ENCODE measurements around the gene MED16.
"Not testable (repeated sequence)": the region's sequence is repeated elsewhere in the genome, so short reads cannot be mapped to it uniquely, and the experiment has no call there.

The MED16 gene

DNA sequence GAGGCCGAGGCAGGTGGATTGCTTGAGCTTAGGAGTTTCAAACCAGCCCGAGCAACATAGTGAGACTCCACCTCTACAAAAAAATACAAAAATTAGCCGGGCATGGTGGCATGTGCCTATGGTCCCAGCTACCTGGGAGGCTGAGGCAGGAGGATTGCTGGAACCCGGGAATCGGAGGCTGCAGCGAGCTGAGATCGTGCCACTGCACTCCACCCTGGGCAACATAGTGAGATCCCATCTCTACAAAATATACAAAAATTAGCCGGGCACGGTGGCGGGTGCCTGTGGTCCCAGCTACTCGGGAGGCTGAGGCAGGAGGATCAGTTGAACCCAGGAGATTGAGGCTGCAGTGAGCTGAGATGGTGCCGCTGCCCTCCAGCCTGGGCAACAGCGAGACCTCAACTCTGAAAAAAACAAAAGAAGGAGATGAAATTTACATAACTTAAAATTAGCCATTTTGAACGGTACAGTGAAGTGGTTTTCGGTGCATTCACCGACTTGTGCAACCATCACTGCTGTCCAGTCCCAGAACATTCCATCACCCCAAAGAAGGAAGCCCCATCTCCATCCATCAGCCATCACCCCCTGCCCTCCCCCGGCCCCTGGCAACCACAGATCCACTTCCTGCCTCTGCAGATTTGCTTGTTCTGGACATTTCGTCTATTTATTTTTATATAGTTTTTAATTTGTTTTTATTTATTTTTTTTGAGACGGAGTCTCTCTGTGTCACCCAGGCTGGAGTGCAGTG, 66.9 kb downstream of the MED16 start:
- no peak for DNase-seq

DNA sequence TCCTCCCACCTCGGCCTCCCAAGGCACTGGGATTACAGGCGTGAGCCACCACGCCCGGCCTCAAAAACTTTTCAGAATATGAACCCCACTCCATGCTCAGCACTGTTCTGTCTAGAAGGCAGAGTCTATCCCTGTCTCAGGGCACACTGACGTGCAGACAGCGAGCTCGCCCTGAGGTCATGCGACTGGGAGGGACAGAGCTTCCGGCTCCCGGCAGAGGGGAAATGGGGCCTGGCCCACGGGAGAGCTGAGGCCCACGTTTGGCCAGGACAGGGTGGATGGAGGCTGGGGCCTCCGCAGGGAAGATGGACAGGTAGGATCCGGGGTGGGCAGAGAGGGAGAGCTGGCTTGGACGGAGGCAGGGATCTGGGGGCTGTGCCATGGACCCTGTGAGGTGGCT, 68.1 kb downstream of the MED16 start:
- no peak for DNase-seq

DNA sequence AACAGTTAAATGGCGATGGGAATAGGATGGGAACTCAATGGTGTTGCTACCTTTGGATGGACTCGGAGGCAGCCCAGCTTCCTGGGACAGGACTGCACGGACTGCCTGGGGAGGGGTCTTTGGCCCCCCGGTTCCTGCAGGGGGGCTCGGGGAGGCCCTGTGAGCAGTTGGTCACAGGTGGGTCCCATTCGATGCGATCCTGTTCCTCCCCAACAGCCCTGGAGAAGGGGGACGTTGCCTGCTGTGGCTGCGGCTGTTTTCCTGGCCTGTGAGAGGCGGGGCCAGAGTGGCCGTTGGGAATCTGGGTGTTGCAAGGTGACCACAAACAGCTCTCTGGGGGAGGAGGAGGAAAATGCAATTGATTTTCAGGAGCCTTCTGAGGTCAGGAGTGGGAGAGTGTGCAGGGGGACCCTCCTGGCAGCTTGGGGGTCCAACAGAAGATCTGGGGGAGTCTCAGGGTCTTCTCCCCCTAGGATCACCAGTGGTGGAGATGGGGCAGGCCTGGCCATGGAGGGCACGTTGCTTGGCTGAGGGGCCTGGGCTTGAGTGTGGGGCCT, 69.3 kb downstream of the MED16 start:
- DNase-seq, result no peak

DNA sequence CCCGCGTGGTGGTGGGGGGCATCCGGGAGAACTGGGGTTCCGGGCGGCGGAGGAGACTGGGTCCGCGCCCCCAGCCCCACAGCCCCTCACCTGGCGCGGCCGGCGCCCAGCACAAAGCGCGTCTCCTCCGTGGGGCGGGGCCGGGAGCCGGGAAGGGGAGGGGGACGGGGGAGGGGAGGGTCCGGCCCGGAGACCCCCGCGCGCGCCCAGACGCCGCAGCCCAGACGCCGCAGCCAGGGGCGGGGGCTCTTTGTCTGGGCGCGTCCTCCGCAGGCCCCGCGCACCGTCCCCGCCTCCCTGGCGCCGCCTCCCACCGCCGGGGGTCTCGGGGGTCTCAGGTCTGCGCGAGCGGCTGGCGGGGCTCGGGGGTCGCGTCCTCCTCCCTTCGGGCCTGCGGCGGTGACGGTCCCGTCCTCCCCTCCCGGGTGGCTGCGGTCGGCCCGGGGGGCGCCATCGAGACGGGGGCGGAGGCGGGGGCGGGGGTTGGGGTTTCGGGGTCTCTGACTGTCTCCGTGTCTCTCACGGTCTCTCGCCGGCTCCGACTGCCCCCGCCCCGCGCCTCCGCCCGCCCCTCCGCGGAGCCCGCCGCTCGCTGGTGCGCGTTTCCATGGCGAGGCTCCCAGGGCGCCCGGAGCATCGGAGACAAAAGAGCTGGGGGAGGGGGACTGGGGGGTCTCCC, 71.0 kb downstream of the MED16 start, which contains the start of gene PLPPR3:
Gene PLPPR3 (minus strand): TSS at position 131 of the 679 bp plus-strand sequence. CDS start 396 bp downstream, outside the sequence.
- DNase-seq, result no peak

DNA sequence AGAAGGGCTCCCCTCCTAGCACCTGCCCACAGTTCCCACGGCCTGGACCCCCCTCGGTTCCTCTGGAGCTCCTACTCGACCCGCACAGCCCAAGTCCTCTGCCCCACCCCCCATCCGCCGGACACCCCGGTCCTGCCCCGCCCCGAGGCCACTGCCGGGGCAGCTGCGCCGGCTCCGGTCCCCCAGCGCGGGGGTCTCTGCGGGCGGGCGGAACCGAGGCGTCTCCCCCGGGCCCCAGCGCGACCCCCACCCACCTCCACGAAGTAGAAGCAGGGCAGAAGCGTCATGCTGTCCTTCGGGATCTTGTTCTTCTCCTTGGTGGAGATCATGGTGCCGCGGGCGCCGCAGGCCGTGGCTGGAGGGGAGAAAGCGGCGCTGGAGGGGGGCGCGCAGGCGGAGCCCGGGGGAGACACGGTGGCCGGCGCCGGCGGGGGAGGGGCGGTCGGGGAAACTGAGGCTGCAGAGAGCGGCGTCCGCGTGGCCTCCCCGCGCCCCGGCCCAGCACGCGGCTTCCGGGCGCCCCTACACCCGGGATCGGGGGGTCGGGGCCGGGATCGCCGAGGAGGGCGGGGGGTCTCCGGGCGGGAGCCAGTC, 71.7 kb downstream of the MED16 start:
- DNase-seq, result no peak

DNA sequence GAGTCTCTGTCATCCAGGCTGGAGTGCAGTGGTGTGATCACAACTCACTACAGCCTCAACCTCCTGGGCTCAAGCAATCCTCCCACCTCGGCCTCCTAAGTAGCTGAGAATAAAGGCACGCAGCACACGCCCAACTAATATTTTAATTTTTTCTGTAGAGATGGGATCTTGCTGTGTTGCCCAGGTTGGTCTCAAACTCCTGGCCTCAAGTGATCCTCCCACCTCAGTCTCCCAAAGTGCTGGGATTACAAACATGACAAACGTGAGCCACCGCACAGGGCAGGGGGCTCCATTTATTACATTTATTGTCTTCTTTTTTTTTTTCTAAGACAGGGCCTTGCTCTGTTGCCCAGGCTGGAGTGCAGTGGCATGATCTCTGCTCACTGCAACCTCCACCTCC, 72.8 kb downstream of the MED16 start:
- DNase-seq, result not testable (repeated sequence)
